ENCODE results near the gene CD96. TPM values are rescaled to one million over a fixed set of nuclear protein-coding genes. Genes with fewer than 3 reads are reported as not detected.

CD96 gene
- total RNA-seq, 6 experiments from 2014 or later, result 0.31 to 1.3 (median 0.79) TPM

GRCh38 chr3:111591555-111591954 is 49.6 kb downstream of the CD96 start:
- H3K4me1 ChIP-seq, result no peaks in the 10 kb centered on the region
- intact Hi-C loops (cut with DNase I), result no loop called here
- TF ChIP-seq CTCF (IDR thresholded peaks at IDR 0.05) (no peak), POLR2A (IDR thresholded peaks at IDR 0.05) (no peak)
- no peak overlapping the region for H3K27ac ChIP-seq
- WGBS (ENCODE audit: insufficient coverage, low coverage, low lambda C conversion rate, missing lambda C conversion rate), result 36% methylated on average over 3 of the region's 3 CpGs
- H3K4me3 ChIP-seq, result no peak overlapping the region
- ATAC-seq, result no peak
- no peak for DNase-seq
- H3K27me3 ChIP-seq, result no peaks in the 10 kb centered on the region
- H3K36me3 ChIP-seq, result no peaks in the 10 kb centered on the region
- no peaks in the 10 kb centered on the region for H3K9me3 ChIP-seq

GRCh38 chr3:111592143-111592542 is 50.1 kb downstream of the CD96 start:
- DNase-seq, result no peak
- H3K27ac ChIP-seq, result no peak overlapping the region
- intact Hi-C loops (cut with DNase I), result no loop called here
- no peaks in the 10 kb centered on the region for H3K4me1 ChIP-seq
- no peak for ATAC-seq
- H3K36me3 ChIP-seq, result no peaks in the 10 kb centered on the region
- H3K27me3 ChIP-seq, result no peaks in the 10 kb centered on the region
- no peaks in the 10 kb centered on the region for H3K9me3 ChIP-seq
- H3K4me3 ChIP-seq, result no peak overlapping the region
- TF ChIP-seq CTCF (IDR thresholded peaks at IDR 0.05) (no peak), POLR2A (IDR thresholded peaks at IDR 0.05) (no peak)

GRCh38 chr3:111592936-111593335 is 50.9 kb downstream of the CD96 start:
- Histone ChIP-seq H3K4me1 (no peaks in the 10 kb centered on the region), H3K27ac (no peak overlapping the region), H3K4me3 (no peak overlapping the region), H3K9me3 (no peaks in the 10 kb centered on the region), H3K36me3 (no peaks in the 10 kb centered on the region), H3K27me3 (no peaks in the 10 kb centered on the region)
- intact Hi-C loops (cut with DNase I), result no loop called here
- WGBS (ENCODE audit: insufficient coverage, low coverage, low lambda C conversion rate, missing lambda C conversion rate), result 69% methylated on average over 5 of the region's 5 CpGs
- ATAC-seq (no peak), DNase-seq (no peak)
- TF ChIP-seq POLR2A (IDR thresholded peaks at IDR 0.05) (no peak), CTCF (IDR thresholded peaks at IDR 0.05) (no peak)

- H3K4me3 ChIP-seq, result no peak overlapping the region
- no peak overlapping the region for H3K27ac ChIP-seq
- H3K9me3 ChIP-seq, result no peaks in the 10 kb centered on the region
- ATAC-seq (no peak), DNase-seq (no peak)
- TF ChIP-seq CTCF (IDR thresholded peaks at IDR 0.05) (no peak), POLR2A (IDR thresholded peaks at IDR 0.05) (no peak)
- H3K27me3 ChIP-seq, result no peaks in the 10 kb centered on the region
- 77% methylated on average over 6 of the region's 9 CpGs for WGBS (ENCODE audit: insufficient coverage, low coverage, low lambda C conversion rate, missing lambda C conversion rate)
- no peaks in the 10 kb centered on the region for H3K4me1 ChIP-seq
- intact Hi-C loops (cut with DNase I), result no loop called here
- H3K36me3 ChIP-seq, result no peaks in the 10 kb centered on the region
Measured at GRCh38 chr3:111593666-111594065, 51.7 kb downstream of the CD96 start.

- TF ChIP-seq CTCF (IDR thresholded peaks at IDR 0.05), result no peak
- TF ChIP-seq POLR2A (IDR thresholded peaks at IDR 0.05), result no peak
- DNase-seq (no peak), ATAC-seq (no peak)
- Histone ChIP-seq H3K27ac (no peak overlapping the region), H3K4me1 (no peaks in the 10 kb centered on the region), H3K4me3 (no peak overlapping the region), H3K27me3 (no peaks in the 10 kb centered on the region), H3K9me3 (no peaks in the 10 kb centered on the region), H3K36me3 (no peaks in the 10 kb centered on the region)
- 77% methylated on average over 2 of the region's 2 CpGs for WGBS (ENCODE audit: insufficient coverage, low coverage, low lambda C conversion rate, missing lambda C conversion rate)
- intact Hi-C loops (cut with DNase I), result no loop called here
Measured at GRCh38 chr3:111594205-111594604, 52.2 kb downstream of the CD96 start.

Data from right lobe of liver (tissue), 6 donors.